Raji (cell line): ENCODE measurements around the gene MGAT1.
A peak's percentile ranks its signal among the peaks of the same experiment; 100 is the strongest.

Source experiments
- POLR2A ChIP-seq: IDR thresholded peaks from 2 replicates; pipeline ENCODE4 v1.6.1; 2011; ENCODE audit warnings: low read depth, low read length, control low read depth; ENCODE audit not compliant: insufficient read depth

Gene MGAT1

GRCh38 chr5:180802325-180803180 lies at the start of gene MGAT1:
MGAT1 (minus strand) TSS chr5:180802806; CDS start chr5:180792971, 9,835 bp downstream.
- peak; percentile 79 for TF ChIP-seq POLR2A

GRCh38 chr5:180850434-180851078 lies 48.0 kb upstream of the MGAT1 start:
- TF ChIP-seq POLR2A, result no peak

- no peak for TF ChIP-seq POLR2A
Measured at GRCh38 chr5:180849827-180850226, 47.2 kb upstream of the MGAT1 start.

GRCh38 chr5:180848878-180849277 lies 46.3 kb upstream of the MGAT1 start:
- no peak for TF ChIP-seq POLR2A

GRCh38 chr5:180848265-180848664 lies 45.7 kb upstream of the MGAT1 start:
- no peak for TF ChIP-seq POLR2A

GRCh38 chr5:180847026-180847425 lies 44.4 kb upstream of the MGAT1 start:
- TF ChIP-seq POLR2A, result no peak

- TF ChIP-seq POLR2A, result no peak
Measured at GRCh38 chr5:180844858-180845257, 42.3 kb upstream of the MGAT1 start.

- no peak for TF ChIP-seq POLR2A
Measured at GRCh38 chr5:180844432-180844831, 41.8 kb upstream of the MGAT1 start.

- TF ChIP-seq POLR2A, result no peak
Measured at GRCh38 chr5:180839935-180840334, 37.3 kb upstream of the MGAT1 start.

GRCh38 chr5:180839227-180839626 lies 36.6 kb upstream of the MGAT1 start:
- TF ChIP-seq POLR2A, result no peak

- no peak for TF ChIP-seq POLR2A
Measured at GRCh38 chr5:180837478-180837877, 34.9 kb upstream of the MGAT1 start.

- peak; percentile 46; the same call in 1 of the 2 replicates for TF ChIP-seq POLR2A
Measured at GRCh38 chr5:180832638-180833068, 30.0 kb upstream of the MGAT1 start.

- TF ChIP-seq POLR2A, result peak; percentile 93
Measured at GRCh38 chr5:180831139-180832093, 28.8 kb upstream of the MGAT1 start.

- TF ChIP-seq POLR2A, result 0 out of 2 replicates have a peak, but pooled peaks have one; percentile 29
Measured at GRCh38 chr5:180830253-180831138, 27.9 kb upstream of the MGAT1 start.
